OCI-LY1 (cell line): Measurements from ENCODE around the gene ENDOD1.

Source experiments
- H2AFZ ChIP-seq: fragments of 200-600 bp; sonication (generic), shearing (Covaris generic); 2 replicates; pipeline ENCODE4 v1.6.0; 2014; ENCODE audit warnings: antibody characterized with exemption, mild to moderate bottlenecking, low read length
- H3F3A ChIP-seq: fragments of 200-600 bp; sonication (generic), shearing (Covaris generic); 2 replicates; pipeline ENCODE4 v1.6.0; 2014; ENCODE audit warnings: mild to moderate bottlenecking, antibody characterized with exemption, low read length, moderate library complexity; ENCODE audit not compliant: insufficient read depth
- H3K27ac ChIP-seq: fragments of 200-600 bp; sonication (generic); 2 replicates; pipeline ENCODE4 v1.5.1; 2014; ENCODE audit warnings: low read length, mixed run types, mild to moderate bottlenecking, low read depth; ENCODE audit not compliant: poor library complexity, severe bottlenecking
- H3K27me3 ChIP-seq: fragments of 200-600 bp; sonication (generic); 2 replicates; pipeline ENCODE4 v1.6.0; 2014; ENCODE audit warnings: antibody characterized with exemption, mild to moderate bottlenecking, low read length, moderate library complexity; ENCODE audit not compliant: insufficient read depth
- H3K36me3 ChIP-seq: fragments of 200-600 bp; sonication (generic); 2 replicates; pipeline ENCODE4 v1.6.1; 2014; ENCODE audit warnings: mild to moderate bottlenecking, antibody characterized with exemption, low read length, moderate library complexity, mixed read lengths; ENCODE audit not compliant: insufficient read depth
- H3K4me1 ChIP-seq: fragments of 200-600 bp; sonication (generic); 2 replicates; pipeline ENCODE4 v1.5.1; 2014; ENCODE audit warnings: mild to moderate bottlenecking, low read length, moderate library complexity; ENCODE audit not compliant: insufficient read depth, severe bottlenecking
- H3K4me2 ChIP-seq: fragments of 200-600 bp; sonication (generic), shearing (Covaris generic); 2 replicates; pipeline ENCODE4 v1.6.1; 2014; ENCODE audit warnings: low read length
- H3K4me3 ChIP-seq: fragments of 200-600 bp; sonication (generic); 2 replicates; pipeline ENCODE4 v1.5.1; 2014; ENCODE audit warnings: low read length, low read depth, mild to moderate bottlenecking, mixed read lengths; ENCODE audit not compliant: poor library complexity, severe bottlenecking
- H3K79me2 ChIP-seq: fragments of 200-600 bp; shearing (Covaris generic); 2 replicates; pipeline ENCODE4 v1.6.1; 2016; ENCODE audit warnings: mixed run types, low read length, mixed read lengths; ENCODE audit not compliant: insufficient read depth
- H3K9ac ChIP-seq: fragments of 200-600 bp; sonication (generic), shearing (Covaris generic); 2 replicates; pipeline ENCODE4 v1.6.1; 2014; ENCODE audit warnings: mild to moderate bottlenecking, low read length, mixed read lengths
- H3K9me2 ChIP-seq: fragments of 200-600 bp; sonication (generic), shearing (Covaris generic); 2 replicates; pipeline ENCODE4 v1.6.1; 2014; ENCODE audit warnings: low read depth, mild to moderate bottlenecking, low read length, mixed read lengths
- H3K9me3 ChIP-seq: fragments of 200-600 bp; shearing (Covaris generic); 2 replicates; pipeline ENCODE4 v1.6.1; 2014; ENCODE audit warnings: low read length, mixed read lengths
- H4K20me1 ChIP-seq: fragments of 200-600 bp; sonication (generic), shearing (Covaris generic); 2 replicates; pipeline ENCODE4 v1.6.0; 2016; ENCODE audit warnings: mild to moderate bottlenecking, low read length; ENCODE audit not compliant: insufficient read depth
- CTCF ChIP-seq: fragments of 200-600 bp; sonication (generic), shearing (Covaris generic); IDR thresholded peaks from 2 replicates; pipeline ENCODE4 v1.5.1; 2017; ENCODE audit warnings: mild to moderate bottlenecking, antibody characterized with exemption, low read length, moderate library complexity, mixed read lengths
- EZH2 ChIP-seq: fragments of 200-600 bp; sonication (generic), shearing (Covaris generic); IDR thresholded peaks from 2 replicates; pipeline ENCODE4 v1.8.0; 2017; ENCODE audit warnings: borderline replicate concordance, mixed run types, mild to moderate bottlenecking, antibody characterized with exemption, low read length, moderate library complexity, mixed read lengths

ENDOD1 gene

GRCh38 chr11:95150956-95151684 lies 61.5 kb downstream of the ENDOD1 start:
- H3K9me2 ChIP-seq: no peaks in the 10 kb centered on the region
- H3K36me3 ChIP-seq: no peaks in the 10 kb centered on the region
- H2AFZ ChIP-seq: no peak overlapping the region
- no peaks in the 10 kb centered on the region; the same call in 1 of the 2 replicates for H3K27me3 ChIP-seq
- peak overlapping the region; percentile 71 for H3K4me2 ChIP-seq
- peaks cover 28% of the 10 kb centered on the region for H3K4me1 ChIP-seq
- no peak for TF ChIP-seq EZH2
- TF ChIP-seq CTCF: peak; percentile 68
- peak overlapping the region; percentile 56 for H3K4me3 ChIP-seq
- H3K79me2 ChIP-seq: no peaks in the 10 kb centered on the region
- peak overlapping the region; percentile 45; the same call in 1 of the 2 replicates for H3K9ac ChIP-seq
- no peaks in the 10 kb centered on the region for H3F3A ChIP-seq
- no peaks in the 10 kb centered on the region for H3K9me3 ChIP-seq
- H3K27ac ChIP-seq: no peak overlapping the region
- H4K20me1 ChIP-seq: no peaks in the 10 kb centered on the region

- H3K36me3 ChIP-seq: no peaks in the 10 kb centered on the region
- TF ChIP-seq CTCF: no peak
- TF ChIP-seq EZH2: no peak
- H3K4me2 ChIP-seq: peak overlapping the region; percentile 60
- H3K4me1 ChIP-seq: peaks cover 28% of the 10 kb centered on the region
- no peaks in the 10 kb centered on the region for H3K79me2 ChIP-seq
- peak overlapping the region; percentile 25 for H3K4me3 ChIP-seq
- H3K9ac ChIP-seq: peak overlapping the region; percentile 26
- H3K9me3 ChIP-seq: no peaks in the 10 kb centered on the region
- H2AFZ ChIP-seq: 0 out of 2 replicates have a peak overlapping the region, but pooled peaks have one; percentile 40
- H3K27ac ChIP-seq: no peak overlapping the region
- H3K9me2 ChIP-seq: no peaks in the 10 kb centered on the region
- H3K27me3 ChIP-seq: no peaks in the 10 kb centered on the region; the same call in 1 of the 2 replicates
- no peaks in the 10 kb centered on the region for H3F3A ChIP-seq
- no peaks in the 10 kb centered on the region for H4K20me1 ChIP-seq
Measured at GRCh38 chr11:95152876-95153856, 63.5 kb downstream of the ENDOD1 start.

GRCh38 chr11:95153857-95154246 lies 64.2 kb downstream of the ENDOD1 start:
- Histone ChIP-seq H3K27ac (no peak overlapping the region), H4K20me1 (no peaks in the 10 kb centered on the region), H2AFZ (no peak overlapping the region), H3K4me3 (no peak overlapping the region), H3K9ac (no peak overlapping the region), H3K9me3 (no peaks in the 10 kb centered on the region), H3K4me2 (no peak overlapping the region), H3K4me1 (peaks cover 28% of the 10 kb centered on the region), H3K9me2 (no peaks in the 10 kb centered on the region), H3K79me2 (no peaks in the 10 kb centered on the region), H3K36me3 (no peaks in the 10 kb centered on the region), H3F3A (no peaks in the 10 kb centered on the region), H3K27me3 (no peaks in the 10 kb centered on the region; the same call in 1 of the 2 replicates)
- TF ChIP-seq EZH2: no peak
- no peak for TF ChIP-seq CTCF
